Stromal cell of bone marrow (primary cell): Measurements from ENCODE around the gene IQCN.
A peak's percentile ranks its signal among the peaks of the same experiment; 100 is the strongest.

Source experiments
- DNase-seq: peaks from one replicate; pipeline ENCODE4 v3.0.0-alpha.2; 2012; ENCODE audit warnings: low read depth

The IQCN gene

DNA sequence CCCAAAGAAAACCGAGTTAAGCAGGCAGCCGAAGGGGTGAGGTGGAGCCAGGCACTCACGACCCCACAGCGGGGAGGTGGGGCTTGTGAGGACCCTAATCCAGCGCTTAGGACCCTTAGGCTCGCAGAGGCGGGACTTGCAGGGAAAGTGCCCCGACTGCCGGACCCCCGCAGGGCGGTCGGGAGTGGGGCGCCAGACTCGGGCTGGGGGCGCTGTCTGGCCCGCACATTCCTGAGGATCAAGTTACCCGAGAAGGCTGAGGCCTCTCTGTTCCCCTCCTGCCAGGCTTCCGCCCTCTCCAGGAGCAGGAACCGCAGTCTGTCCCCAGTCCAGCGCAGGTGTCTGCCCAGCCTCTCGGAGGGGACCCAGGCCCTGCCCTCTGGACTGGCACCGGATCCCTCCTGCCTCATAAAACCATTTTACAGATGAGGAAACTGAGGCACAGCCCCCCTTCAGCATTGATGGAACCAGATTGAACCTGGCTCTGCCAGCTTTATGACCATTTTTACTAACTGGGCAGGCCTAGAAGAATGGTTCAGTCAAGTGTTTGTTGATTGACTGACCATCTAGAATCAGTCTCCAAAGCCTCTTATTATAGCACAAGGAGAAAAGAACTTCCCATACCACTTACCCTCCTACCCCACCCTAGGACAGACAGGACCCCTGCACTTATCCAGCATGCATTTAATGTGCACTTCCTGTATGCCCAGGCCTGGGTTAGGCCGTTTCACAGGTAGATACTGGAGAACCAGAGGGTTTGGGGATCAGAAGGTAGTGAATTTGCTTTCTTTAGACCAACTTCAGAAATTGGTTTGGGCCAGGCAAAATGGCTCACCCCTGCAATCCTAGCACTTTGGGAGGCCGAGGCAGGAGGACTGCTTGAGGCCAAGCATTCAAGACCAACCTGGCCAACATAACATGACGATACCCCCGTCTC is 13.9 kb upstream of the IQCN start:
- DNase-seq, result no peak

DNA sequence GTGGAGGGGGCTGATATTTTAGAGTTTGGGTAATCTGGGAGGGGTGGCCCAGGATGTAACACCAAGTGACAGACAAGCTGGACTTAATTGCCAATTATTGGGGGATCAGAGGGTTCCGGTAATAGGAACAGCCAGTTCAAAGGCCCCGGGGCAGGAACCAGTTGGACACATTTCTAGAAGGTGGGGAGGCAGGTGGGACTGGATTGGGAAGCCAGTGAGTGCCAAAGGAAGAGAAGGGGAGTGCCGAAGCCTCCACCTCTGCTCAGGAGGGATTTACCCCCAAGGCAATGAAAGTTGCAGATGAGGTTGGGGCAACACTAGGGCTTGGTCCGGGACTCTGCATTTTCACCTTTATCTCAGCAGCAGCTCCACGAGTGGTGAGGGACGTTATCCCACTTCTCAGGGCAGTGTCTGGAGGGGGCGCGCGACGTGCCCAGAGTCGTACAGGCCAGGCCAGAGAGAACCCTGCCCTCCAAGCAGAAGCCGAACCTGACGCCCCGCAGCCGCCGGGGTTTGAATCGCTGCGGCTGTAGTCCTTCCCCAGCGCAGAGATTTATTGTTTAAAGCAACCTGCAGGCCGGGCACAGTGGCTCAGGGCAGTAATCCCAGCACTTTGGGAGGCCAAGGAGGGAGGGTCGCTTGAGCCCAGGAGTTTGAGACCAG is 12.9 kb upstream of the IQCN start:
- DNase-seq, result no peak

DNA sequence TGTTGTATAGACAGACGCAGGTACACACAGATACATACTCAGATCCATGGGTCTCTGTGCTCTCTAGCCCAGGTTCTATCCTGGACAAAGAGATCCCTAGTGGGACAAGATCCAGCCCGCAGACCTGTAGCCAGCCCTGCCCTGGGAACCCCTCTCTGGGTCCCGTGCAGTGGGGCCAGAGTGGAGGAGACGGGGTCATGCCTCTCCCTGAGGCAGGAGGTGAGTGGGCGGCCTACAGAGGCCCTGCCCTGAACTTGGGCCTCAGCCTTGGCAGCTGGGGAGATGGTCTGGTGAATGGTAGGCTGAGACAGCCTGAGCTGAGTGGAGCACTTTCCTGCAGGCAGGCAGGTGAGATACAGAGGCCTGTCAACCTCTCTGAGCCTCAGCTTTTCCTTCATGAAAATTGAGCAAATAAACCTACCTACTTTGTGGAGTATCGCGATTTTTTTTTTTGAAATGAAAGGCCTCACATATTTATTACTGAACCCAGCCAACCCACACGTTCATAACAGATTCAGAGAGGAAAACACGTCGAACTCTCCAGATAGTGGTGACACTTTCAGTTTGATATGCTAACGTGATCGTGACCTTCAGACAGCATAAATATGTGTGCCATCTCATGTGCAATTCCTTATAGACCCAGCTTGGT is 10.6 kb upstream of the IQCN start:
- no peak for DNase-seq

DNA sequence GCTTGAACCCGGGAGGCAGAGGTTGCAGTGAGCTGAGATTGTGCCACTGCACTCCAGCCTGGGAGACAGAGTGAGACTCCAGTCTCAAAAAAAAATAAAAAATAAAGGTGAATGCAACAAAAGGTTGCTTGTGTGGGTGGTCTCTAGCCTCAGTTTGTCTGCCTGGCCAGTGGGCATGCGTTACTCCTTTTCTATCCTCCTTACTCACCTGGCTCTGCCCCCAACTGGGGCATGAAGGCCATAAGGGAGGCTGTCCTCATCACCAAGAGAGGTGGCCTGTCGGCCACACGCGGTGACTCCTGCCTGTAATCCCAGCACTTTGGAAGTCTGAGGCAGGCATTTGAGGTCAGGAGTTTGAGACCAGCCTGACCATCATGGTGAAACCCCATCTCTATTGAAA is 9.1 kb upstream of the IQCN start:
- no peak for DNase-seq

DNA sequence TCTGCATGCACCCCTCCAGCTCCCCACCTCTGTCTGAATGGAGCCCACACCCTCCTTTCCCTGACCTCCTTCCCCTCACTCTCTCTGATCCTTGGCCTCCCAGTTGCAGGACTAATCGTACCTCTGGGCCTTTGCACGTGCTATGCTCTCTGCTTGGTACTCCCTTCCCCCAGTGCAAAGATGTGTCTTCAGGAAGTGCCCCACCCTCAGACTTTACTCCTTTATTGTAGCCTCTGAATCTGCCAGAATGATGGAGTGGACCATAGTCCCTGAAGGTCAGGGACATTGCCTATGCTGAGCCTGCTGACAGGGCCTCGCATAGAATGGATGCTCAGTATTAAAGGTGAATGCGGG is 8.5 kb upstream of the IQCN start:
- DNase-seq, result no peak

DNA sequence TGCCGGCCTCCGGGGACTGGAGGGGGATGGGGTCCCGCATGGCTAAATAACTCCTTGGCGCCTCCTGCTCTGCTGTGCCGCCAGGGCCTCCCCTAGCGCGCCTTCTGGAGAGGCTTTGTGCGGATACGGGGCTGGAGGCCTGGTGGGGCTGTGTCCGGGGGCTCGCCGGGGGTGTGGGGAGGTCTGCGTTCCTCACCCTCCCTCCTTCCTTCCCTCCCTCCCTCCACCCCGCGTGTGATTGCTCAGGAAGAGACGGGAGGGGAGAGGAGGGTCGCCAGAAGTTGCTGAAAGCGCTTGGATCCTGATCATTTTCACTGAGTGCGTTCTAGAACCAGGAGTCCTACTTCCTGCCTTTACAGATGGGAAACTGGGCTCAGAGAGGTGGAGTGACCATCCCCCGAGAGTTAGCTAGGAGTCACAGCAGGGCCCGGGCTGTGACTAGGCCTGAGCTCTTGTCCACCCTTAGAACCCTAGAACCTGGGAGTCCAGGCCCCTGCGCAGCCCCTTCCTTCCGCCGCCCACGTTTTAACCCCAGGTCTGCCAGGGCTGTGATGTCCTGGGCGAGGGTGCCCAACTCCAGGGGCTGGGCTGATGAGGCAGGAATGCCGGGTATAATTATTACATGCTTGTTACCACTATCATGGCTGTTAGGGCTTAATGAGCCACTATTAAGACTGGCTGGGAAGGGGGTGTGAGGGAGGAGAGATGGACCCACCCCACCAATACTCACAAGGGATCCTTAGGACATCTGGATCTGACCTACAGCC is 8.0 kb upstream of the IQCN start:
- no peak for DNase-seq

DNA sequence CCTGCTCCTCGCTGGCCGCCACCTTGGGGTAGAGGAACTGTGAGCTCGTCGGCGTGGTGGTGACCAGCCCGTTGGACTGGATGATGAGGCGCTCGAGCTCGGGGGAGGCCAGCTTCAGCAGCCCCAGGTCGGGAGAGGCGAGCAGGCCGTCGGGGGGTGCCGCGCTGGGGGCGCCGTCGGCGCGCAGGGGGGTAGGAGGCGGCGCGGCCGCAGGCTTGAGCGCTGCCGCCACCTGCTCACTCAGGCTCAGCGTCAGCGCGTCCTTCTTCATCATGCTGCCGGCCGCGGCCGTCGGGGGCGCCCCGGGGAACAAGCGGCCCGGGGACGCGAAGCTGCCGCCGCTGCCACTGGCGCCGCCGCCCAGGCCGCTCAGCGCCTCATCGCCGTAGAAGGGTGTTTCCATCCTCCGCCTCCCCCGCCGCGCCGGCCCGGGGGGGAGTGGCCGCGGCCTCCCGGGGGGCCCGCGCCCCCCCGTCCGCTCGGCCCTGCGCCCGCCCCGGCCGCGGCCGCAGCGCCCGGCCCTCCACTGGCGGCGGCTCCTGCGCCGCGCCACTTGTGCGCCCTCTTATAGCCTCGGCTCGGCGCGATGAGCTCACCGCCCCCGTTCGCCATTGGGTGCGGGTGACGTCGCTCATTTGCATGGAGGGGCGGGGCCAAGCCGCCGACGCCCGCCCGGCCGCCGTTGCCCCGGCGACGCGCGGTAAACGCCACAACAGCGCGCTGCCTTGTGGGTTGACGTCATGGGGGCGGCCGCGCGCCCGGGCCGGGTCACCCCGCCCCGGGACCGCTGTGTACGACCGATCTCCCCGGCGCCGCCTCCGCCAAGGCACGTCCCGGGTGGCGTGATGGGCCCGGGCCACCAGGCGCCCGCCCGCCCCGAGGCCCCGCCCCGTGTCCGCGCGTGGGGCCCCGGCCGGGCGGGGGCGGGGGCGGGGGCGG is 7.1 kb upstream of the IQCN start, which contains the start of gene JUND:
TSS of gene JUND (minus strand) at position 541 of the 939 bp plus-strand sequence. CDS start at position 403, 138 bp downstream.
- peak; percentile 93 for DNase-seq

DNA sequence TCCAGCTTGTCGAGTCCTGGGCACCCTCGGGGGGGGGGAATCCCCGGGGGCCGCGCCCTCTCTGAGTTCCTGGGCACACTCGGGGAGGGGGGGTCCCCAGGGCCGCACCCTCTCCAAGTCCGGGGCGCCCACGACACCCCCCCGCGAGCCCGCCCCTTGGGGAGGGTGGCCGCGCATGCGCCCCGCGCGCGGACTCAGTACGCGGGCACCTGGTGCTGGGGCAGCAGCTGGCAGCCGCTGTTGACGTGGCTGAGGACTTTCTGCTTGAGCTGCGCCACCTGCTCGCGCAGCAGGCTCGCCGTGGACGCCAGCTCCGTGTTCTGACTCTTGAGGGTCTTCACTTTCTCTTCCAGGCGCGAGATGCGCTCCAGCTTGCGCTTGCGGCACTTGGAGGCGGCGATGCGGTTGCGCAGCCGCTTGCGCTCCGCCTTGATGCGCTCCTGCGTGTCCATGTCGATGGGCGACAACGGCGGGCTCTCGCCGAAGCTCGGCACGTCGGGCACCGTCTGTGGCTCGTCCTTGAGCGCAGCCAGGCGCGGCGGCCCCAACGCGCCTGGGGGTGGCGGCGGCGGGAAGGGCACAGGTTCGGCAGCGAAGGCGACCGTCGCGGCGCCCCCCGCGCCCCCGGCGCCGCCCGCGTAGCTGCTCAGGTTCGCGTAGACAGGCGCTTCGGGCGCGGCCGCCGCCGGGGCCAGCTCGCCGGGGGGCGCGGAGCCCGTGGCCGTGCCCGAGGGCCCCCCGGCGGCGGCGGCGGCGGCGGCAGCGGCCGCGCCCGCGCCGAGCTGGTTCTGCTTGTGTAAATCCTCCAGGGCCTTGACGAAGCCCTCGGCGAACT is 6.2 kb upstream of the IQCN start:
- DNase-seq, result peak; percentile 36

DNA sequence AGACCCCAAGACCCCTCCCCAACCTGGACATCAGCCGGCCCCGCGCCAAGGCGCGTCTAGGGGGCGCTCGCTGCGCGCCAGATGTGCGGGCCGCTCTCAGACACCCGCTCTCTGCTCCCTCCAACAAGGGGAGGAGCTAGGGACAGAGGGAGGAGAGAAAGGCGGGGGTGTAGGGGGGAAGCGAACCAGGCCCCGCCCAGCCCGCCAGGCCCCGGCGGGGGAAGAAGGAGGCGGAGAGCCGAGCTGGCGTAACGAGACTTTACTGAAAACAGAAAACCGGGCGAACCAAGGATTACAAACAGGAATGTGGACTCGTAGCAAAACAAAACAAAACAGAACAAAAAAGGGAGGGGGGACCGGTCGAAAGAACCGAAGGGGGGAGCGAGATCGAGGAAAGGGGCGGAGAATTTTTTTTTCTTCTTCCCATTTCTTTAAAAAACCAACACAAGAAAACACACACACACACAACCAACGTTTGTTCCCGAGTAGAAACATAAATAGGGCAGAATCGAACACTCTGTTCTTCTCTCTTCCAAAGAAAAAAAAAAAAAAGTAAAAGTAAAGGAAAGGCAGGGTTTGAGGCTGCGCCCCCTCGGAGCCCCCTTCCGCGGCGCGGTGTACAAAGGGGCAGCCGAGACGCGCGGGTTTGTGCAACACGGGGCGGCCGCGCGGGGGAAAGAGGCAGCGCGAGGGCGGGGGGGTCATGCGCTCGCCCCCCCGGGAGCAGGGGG is 5.4 kb upstream of the IQCN start:
- peak; percentile 90 for DNase-seq

DNA sequence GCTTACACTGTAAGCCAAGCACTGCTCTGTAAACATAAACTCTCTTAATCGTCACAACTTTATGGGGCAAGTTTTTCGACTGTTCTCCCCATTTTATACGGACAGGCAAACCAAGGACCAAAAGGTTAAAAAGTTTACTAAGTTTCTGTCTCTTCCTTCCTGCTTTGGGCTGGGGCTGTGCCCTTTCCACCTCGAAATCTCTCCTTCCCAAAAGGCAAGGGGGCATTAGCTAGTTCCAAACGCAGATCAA is 4.9 kb upstream of the IQCN start:
- DNase-seq, result no peak

DNA sequence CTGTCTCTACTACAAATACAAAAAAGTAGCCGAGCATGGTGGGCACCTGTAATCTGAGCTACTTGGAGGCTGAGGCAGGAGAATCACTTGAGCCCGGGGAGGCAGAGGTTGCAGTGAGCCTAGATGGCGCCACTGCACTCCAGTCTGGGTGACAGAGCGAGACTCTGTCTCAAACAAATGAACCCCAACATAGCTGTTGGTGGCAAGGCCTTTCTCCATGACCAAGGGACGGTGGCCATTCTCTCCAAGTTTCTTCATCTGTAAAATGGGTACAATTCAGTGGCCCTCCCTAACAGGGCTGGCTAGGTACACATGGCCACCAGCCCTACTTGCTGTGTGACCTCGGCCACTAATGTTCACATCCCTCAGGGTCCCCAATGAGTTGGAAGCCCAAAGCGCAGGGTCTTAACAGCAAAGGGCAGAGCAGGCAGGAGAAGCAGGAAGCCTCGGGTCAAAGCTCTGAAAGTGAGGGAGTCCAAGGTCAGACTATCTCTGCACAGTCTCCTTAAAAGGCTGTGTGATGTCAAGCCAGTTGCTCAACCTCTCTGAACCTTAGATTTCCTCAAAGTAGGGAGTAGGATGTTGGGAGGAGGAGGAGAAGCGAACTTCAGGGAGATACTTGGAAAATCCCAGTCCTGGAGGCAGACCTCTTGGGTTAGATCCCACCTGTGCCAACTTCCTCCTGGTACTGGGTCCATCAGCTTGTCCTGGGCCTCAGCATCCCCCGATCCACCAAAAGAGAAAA is 4.4 kb upstream of the IQCN start:
- DNase-seq, result no peak

DNA sequence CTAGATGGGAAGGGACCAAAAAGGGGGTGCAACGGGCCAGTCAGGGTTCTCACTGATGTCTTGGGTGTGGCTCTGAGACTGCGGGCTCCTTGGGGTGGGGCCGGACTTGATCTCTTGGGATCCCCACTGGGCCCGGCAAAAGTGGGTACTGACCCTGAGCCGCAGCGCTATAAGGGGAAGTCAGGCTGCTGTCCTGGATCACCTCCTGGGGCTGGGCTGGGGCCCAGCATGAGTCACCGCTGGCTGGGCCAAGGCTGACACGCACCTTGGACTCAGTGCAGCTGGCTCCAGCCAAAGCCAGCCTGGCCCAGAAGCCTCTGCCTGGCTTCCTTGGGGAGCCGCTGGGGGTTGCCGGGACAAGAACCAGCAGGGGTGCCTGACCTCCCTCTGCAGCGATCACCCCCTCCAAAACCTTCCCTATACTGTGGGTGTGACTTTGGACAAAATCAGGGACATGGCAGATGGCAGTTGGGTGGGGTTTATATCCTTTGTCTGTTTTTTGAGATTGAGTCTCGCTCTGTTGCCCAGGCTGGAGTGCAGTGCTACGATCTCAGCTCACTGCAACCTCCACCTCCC is 617 bp upstream of the IQCN start:
- DNase-seq, result peak; percentile 80

DNA sequence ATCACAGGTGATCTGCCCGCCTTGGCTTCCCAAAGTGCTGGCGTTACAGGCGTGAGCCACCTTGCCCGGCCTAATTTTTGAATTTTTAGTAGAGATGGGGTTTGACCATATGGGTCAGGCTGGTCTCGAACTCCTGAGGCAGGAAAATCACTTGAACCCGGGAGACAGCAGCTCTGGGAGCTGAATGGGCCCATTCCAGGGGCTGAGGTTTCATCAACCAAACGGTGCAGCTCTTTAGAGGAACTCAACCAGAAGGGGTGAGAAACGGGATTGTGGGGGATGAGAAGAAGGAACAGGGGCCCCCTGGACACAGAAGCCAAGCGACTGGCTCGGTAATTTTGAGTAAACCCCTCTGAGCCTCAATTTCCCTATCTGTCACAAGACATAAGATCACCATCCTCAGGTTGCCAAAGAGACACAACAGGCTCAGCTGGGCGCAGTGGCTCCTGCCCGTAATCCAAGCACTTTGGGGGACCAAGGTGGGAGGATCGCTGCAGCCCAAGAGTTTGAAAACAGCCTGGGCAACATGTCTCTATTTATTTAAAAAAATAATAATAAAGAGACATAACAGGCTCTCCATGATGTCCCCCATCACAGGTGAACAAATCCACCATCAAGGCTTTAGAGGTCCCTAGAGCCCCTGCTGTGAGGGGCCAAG is 562 bp downstream of the IQCN start:
- DNase-seq, result no peak

DNA sequence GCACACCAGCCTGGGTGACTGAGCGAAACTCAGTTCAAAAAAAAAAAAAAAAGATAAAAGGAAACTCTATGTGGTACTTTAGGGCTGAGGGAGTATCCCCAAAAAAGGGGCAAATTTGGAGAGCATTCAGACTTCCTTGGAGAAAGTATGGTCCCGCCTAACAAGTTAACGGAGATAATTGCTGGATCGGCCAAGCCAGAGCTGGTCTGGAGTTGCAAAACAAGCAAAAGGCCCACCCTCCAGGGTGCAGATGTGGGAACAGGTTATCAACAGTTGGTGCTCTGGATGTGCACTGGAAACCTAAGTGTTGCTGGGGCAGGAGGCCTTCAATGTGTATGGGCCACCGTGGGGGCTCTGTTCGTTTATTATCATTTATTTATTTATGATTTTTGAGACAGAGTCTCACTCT is 2.8 kb downstream of the IQCN start:
- DNase-seq, result no peak

DNA sequence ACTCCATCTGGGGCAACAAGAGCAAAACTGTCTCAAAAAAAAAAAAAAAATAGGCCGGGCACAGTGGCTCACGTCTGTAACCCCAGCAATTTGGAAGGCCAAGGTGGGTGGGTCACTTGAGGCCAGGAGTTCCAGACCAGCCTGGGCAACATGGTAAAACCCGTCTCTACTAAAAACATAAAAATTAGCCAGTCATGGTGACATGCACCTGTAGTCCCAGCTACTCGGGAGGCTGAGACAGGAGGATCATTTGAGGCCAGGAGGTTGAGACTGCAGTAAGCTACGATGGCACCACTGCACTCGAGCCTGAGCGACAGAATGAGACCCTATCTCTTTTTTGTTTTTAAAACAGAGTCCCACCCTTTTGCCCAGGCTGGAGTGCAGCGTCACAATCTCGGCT is 3.9 kb downstream of the IQCN start:
- no peak for DNase-seq

DNA sequence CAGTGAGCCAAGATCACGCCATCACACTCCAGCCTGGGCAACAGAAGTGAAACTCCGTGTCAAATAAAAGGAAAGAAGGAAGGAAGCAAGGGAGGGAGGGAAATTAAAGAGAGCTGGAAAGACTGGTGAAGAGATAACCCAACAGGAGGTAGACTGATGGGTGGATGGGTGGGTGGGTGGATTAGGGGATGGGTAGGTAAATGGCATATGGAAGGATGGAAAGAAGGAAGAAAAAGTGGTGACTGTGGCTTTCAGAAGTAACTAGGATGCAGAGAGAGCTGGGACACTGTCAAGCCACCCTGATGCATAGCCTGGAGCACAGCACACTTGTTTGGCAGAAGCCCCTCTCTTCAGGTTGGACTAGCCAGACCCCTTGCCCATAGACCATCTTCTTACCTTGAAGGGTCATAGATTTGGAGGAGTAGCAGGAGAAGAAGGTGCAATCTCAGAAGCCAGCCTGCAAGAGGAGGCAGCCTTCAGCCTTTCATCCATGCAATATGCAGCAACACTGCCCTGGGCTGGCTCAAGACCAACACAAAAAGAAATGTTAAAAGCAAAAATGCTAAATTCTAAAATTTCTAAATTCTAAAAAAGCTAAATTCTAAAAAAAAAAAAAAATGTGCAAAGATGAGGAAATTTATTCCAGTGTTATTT is 5.1 kb downstream of the IQCN start:
- no peak for DNase-seq
